ENCODE results near the gene FBN1. TPM values are rescaled to one million over a fixed set of nuclear protein-coding genes. Genes with fewer than 3 reads are reported as not detected.

The FBN1 gene
- total and polyA plus RNA-seq, 2 experiments from 2014 or later, result 1.9 to 3.8 TPM

DNA sequence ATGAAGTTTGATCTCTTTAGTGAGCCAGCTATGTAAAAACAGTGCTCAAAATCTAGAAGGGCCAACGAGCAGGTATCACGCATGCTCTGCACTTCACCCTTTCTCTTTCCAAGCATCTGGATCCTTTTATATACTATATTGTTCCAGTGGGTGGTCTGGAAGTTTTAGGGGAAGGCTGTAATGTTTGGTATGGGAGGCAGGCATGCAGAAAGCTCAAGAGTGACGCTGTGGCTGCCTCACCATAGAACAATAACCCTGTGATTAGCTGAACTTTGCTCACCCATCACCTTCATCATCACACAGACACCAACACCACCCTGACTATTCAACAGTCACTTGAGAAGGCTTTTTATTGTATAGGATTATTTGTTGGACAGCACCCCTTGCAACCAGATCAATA is 81.6 kb downstream of the FBN1 start:
- Histone ChIP-seq H2AFZ (no peak overlapping the region), H3K4me2 (no peak overlapping the region), H3K36me3 (ENCODE audit: insufficient read depth) (no peaks in the 10 kb centered on the region), H3K79me2 (replicated peaks; ENCODE audit: insufficient read depth) (no peaks in the 10 kb centered on the region), H4K20me1 (replicated peaks; ENCODE audit: insufficient read depth) (no peaks in the 10 kb centered on the region), H3K9me2 (ENCODE audit: insufficient read depth) (no peaks in the 10 kb centered on the region), H3K27ac (ENCODE audit: low read depth) (no peak overlapping the region), H3K4me1 (ENCODE audit: insufficient read depth) (no peaks in the 10 kb centered on the region), H3K4me3 (no peak overlapping the region), H3K27me3 (ENCODE audit: insufficient read depth) (no peaks in the 10 kb centered on the region), H3F3A (replicated peaks; ENCODE audit: low read depth) (no peaks in the 10 kb centered on the region)
- H3K4me3 Mint-ChIP-seq, result no peak overlapping the region
- no peaks in the 10 kb centered on the region for H3K36me3 Mint-ChIP-seq (ENCODE audit: low read depth)
- no peaks in the 10 kb centered on the region for H3K27me3 Mint-ChIP-seq (ENCODE audit: insufficient read depth, low read depth, poor library complexity)
- ATAC-seq (no peak), DNase-seq (ENCODE audit: low spot score) (no peak)
- no peak overlapping the region for H3K27ac Mint-ChIP-seq
- peaks cover 11% of the 10 kb centered on the region; the same call in 2 of the 3 replicates for H3K4me1 Mint-ChIP-seq
- TF ChIP-seq CREB1 (CRISPR knock-in tag; IDR thresholded peaks at IDR 0.05; ENCODE audit: low read depth), result no peak
- TF ChIP-seq POLR2AphosphoS5 (IDR thresholded peaks at IDR 0.05; ENCODE audit: low read depth), result no peak
- H3K9me3 Mint-ChIP-seq, result no peaks in the 10 kb centered on the region

DNA sequence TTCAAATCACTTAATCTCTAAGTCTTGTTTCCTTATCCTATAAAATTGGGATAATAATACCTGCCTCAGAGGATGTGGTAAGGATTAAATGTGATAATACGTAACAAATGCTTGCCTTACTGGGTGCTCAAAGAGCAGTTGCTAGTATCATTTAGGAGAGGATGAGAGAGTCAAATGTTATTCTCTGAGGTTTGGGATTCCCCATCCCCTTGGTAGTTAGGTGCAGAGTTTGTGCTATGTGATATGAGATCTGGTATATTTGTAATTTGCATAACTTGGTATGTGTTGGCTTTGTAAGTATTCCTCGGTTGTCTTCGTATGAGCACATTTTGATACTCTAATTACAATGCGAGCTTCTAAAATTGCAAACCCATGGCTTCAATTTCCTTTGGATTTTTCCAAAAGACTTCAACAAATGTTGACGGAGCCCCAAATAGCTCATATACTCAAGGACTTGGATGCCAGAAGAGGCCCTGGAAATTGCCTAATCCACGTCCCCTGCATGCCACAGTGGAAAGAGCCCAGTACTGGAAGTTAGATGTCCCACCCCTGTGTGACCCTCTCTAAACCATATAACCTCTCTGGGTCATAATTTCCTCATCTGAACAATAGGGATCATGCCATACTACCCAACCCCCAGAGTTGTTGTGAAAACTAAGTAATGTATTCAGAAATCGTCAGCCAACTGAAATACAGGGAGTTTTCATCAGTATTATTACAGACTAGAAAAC is 85.0 kb downstream of the FBN1 start:
- no peaks in the 10 kb centered on the region for H3K36me3 ChIP-seq (ENCODE audit: insufficient read depth)
- H2AFZ ChIP-seq, result no peak overlapping the region
- H3K27ac ChIP-seq (ENCODE audit: low read depth), result no peak overlapping the region
- no peaks in the 10 kb centered on the region for H3K27me3 ChIP-seq (ENCODE audit: insufficient read depth)
- Mint-ChIP-seq H3K9me3 (no peaks in the 10 kb centered on the region), H3K36me3 (ENCODE audit: low read depth) (no peaks in the 10 kb centered on the region), H3K27me3 (ENCODE audit: insufficient read depth, low read depth, poor library complexity) (peaks cover 2% of the 10 kb centered on the region), H3K4me1 (peaks cover 6% of the 10 kb centered on the region), H3K4me3 (no peak overlapping the region), H3K27ac (no peak overlapping the region)
- H3K4me2 ChIP-seq, result no peak overlapping the region
- ATAC-seq (no peak), DNase-seq (ENCODE audit: low spot score) (no peak)
- H3F3A ChIP-seq (replicated peaks; ENCODE audit: low read depth), result no peaks in the 10 kb centered on the region
- no peaks in the 10 kb centered on the region for H3K9me2 ChIP-seq (ENCODE audit: insufficient read depth)
- no peaks in the 10 kb centered on the region for H3K79me2 ChIP-seq (replicated peaks; ENCODE audit: insufficient read depth)
- H4K20me1 ChIP-seq (replicated peaks; ENCODE audit: insufficient read depth), result no peaks in the 10 kb centered on the region
- no peaks in the 10 kb centered on the region for H3K4me1 ChIP-seq (ENCODE audit: insufficient read depth)
- no peak overlapping the region for H3K4me3 ChIP-seq
- TF ChIP-seq EZH2 (IDR thresholded peaks at IDR 0.05; ENCODE audit: low read depth, unreplicated experiment) (no peak), EZH2phosphoT487 (IDR thresholded peaks at IDR 0.05; ENCODE audit: unreplicated experiment) (no peak), NANOG (IDR thresholded peaks at IDR 0.05; ENCODE audit: borderline replicate concordance) (no peak), JUNB (IDR thresholded peaks at IDR 0.05; ENCODE audit: unreplicated experiment) (no peak), CREB1 (CRISPR knock-in tag; IDR thresholded peaks at IDR 0.05; ENCODE audit: low read depth) (no peak), ETS1 (IDR thresholded peaks at IDR 0.05) (no peak), STAT1 (IDR thresholded peaks at IDR 0.05; ENCODE audit: unreplicated experiment) (no peak), ZNF114 (CRISPR knock-in tag; IDR thresholded peaks at IDR 0.05) (no peak)
- TF ChIP-seq, protein P1, sequence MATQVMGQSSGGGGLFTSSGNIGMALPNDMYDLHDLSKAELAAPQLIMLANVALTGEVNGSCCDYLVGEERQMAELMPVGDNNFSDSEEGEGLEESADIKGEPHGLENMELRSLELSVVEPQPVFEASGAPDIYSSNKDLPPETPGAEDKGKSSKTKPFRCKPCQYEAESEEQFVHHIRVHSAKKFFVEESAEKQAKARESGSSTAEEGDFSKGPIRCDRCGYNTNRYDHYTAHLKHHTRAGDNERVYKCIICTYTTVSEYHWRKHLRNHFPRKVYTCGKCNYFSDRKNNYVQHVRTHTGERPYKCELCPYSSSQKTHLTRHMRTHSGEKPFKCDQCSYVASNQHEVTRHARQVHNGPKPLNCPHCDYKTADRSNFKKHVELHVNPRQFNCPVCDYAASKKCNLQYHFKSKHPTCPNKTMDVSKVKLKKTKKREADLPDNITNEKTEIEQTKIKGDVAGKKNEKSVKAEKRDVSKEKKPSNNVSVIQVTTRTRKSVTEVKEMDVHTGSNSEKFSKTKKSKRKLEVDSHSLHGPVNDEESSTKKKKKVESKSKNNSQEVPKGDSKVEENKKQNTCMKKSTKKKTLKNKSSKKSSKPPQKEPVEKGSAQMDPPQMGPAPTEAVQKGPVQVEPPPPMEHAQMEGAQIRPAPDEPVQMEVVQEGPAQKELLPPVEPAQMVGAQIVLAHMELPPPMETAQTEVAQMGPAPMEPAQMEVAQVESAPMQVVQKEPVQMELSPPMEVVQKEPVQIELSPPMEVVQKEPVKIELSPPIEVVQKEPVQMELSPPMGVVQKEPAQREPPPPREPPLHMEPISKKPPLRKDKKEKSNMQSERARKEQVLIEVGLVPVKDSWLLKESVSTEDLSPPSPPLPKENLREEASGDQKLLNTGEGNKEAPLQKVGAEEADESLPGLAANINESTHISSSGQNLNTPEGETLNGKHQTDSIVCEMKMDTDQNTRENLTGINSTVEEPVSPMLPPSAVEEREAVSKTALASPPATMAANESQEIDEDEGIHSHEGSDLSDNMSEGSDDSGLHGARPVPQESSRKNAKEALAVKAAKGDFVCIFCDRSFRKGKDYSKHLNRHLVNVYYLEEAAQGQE (IDR thresholded peaks at IDR 0.05; ENCODE audit: unreplicated experiment), result no peak
- TF ChIP-seq, protein P2, sequence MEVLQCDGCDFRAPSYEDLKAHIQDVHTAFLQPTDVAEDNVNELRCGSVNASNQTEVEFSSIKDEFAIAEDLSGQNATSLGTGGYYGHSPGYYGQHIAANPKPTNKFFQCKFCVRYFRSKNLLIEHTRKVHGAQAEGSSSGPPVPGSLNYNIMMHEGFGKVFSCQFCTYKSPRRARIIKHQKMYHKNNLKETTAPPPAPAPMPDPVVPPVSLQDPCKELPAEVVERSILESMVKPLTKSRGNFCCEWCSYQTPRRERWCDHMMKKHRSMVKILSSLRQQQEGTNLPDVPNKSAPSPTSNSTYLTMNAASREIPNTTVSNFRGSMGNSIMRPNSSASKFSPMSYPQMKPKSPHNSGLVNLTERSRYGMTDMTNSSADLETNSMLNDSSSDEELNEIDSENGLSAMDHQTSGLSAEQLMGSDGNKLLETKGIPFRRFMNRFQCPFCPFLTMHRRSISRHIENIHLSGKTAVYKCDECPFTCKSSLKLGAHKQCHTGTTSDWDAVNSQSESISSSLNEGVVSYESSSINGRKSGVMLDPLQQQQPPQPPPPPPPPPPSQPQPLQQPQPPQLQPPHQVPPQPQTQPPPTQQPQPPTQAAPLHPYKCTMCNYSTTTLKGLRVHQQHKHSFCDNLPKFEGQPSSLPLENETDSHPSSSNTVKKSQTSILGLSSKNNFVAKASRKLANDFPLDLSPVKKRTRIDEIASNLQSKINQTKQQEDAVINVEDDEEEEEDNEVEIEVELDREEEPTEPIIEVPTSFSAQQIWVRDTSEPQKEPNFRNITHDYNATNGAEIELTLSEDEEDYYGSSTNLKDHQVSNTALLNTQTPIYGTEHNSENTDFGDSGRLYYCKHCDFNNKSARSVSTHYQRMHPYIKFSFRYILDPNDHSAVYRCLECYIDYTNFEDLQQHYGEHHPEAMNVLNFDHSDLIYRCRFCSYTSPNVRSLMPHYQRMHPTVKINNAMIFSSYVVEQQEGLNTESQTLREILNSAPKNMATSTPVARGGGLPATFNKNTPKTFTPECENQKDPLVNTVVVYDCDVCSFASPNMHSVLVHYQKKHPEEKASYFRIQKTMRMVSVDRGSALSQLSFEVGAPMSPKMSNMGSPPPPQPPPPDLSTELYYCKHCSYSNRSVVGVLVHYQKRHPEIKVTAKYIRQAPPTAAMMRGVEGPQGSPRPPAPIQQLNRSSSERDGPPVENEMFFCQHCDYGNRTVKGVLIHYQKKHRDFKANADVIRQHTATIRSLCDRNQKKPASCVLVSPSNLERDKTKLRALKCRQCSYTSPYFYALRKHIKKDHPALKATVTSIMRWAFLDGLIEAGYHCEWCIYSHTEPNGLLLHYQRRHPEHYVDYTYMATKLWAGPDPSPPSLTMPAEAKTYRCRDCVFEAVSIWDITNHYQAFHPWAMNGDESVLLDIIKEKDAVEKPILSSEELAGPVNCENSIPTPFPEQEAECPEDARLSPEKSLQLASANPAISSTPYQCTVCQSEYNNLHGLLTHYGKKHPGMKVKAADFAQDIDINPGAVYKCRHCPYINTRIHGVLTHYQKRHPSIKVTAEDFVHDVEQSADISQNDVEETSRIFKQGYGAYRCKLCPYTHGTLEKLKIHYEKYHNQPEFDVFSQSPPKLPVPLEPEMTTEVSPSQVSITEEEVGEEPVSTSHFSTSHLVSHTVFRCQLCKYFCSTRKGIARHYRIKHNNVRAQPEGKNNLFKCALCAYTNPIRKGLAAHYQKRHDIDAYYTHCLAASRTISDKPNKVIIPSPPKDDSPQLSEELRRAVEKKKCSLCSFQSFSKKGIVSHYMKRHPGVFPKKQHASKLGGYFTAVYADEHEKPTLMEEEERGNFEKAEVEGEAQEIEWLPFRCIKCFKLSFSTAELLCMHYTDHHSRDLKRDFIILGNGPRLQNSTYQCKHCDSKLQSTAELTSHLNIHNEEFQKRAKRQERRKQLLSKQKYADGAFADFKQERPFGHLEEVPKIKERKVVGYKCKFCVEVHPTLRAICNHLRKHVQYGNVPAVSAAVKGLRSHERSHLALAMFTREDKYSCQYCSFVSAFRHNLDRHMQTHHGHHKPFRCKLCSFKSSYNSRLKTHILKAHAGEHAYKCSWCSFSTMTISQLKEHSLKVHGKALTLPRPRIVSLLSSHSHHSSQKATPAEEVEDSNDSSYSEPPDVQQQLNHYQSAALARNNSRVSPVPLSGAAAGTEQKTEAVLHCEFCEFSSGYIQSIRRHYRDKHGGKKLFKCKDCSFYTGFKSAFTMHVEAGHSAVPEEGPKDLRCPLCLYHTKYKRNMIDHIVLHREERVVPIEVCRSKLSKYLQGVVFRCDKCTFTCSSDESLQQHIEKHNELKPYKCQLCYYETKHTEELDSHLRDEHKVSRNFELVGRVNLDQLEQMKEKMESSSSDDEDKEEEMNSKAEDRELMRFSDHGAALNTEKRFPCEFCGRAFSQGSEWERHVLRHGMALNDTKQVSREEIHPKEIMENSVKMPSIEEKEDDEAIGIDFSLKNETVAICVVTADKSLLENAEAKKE (CRISPR knock-in tag; IDR thresholded peaks at IDR 0.05), result no peak
